Stimulated activated naive CD4-positive, alpha-beta T cell treated with Interleukin-2 at 50 U/mL for 16 hours (primary cell): ENCODE measurements around the gene PLA2G4E.

ENCODE experiments used
- DNase-seq: peaks from one replicate; lab custom pipeline; 2025; lab: John Stamatoyannopoulos, UW

PLA2G4E gene

DNA sequence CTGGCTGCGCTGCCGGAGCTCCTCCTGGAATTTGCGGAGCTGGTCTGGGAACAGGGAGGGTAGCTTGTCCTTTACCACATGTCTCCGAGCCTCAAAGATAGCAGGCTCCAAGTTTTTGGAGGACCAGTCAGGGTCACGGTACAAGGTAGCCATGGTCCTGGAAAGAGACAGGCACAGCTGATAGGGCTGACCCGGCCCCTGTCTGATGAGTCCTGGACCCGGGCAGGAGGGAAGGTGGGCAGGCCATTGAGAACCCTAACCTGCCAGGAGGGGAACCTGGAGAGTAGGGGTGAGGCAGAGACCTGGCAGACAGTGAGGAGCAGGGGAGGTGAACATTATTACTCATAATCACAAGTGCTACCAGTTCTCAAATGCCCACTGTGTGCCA, 28.0 kb downstream of the PLA2G4E start:
- no peak for DNase-seq

DNA sequence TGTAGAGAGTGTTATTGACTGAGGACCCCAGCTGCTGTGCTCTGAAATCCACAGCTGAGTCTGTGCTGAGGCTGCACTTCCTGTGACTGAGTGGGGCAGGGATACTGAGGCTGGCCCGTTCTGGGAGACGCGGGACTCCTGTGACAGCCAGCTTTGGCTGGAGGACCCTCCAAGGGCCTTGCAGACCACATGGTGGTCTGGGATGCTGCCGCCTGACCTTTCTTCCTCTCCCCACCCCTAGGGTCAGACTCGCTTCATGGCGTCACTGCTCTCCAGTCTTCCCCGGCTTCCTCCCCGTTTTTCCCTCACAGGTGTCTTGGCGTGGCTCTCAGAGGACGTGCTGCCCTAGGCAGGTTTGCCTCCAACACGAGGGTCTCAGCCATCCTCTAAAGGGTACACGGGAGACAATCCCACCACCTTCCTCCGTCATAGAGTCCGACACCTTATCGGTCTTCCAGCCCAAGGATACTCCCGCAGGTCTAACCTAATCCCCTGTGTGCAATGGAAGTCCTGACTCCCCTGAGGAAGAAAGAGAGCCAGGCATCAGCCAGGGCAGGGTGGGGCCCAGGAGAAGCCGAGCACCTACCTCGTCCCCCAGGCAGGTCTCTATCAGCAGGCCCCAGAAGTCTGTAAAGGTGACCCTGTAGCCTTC, 28.6 kb downstream of the PLA2G4E start:
- no peak for DNase-seq

DNA sequence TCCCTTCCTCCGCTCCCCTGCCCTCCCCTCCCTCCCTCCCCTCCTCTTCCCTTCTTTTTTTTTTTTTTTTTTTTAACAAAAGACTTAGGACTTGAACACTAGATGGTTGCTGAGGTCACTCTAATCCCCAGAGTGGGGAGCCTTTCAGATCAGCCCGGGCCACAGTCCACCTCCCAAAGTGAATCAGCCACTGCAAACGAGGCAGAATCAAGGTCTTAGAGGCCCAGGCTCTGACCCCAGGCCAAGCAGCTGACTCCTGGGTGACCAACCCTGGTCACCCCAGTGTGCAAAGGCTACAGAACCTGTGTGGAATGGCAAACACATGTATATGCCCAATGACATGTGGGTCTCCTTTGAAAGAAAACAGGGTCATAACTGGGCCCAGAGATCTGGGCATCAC, 30.2 kb downstream of the PLA2G4E start:
- no peak for DNase-seq

DNA sequence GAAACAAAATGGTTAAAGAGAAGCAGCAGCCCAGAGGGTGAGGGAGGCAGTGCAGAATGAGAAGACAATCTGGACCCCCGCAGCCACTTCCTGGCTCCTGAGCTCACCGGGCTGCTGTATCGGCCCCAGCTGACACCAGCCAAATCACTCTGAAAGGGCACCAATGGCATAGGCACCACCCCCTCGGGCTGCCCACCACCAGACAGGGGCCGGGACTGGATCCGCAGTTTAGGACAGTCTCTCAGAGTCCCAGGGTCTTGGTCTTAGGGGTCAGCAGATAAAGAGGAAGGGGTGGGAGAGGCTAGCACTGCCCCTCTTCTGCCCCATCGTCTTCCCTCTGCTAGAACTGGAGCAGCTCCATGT, 30.6 kb downstream of the PLA2G4E start:
- DNase-seq: no peak

DNA sequence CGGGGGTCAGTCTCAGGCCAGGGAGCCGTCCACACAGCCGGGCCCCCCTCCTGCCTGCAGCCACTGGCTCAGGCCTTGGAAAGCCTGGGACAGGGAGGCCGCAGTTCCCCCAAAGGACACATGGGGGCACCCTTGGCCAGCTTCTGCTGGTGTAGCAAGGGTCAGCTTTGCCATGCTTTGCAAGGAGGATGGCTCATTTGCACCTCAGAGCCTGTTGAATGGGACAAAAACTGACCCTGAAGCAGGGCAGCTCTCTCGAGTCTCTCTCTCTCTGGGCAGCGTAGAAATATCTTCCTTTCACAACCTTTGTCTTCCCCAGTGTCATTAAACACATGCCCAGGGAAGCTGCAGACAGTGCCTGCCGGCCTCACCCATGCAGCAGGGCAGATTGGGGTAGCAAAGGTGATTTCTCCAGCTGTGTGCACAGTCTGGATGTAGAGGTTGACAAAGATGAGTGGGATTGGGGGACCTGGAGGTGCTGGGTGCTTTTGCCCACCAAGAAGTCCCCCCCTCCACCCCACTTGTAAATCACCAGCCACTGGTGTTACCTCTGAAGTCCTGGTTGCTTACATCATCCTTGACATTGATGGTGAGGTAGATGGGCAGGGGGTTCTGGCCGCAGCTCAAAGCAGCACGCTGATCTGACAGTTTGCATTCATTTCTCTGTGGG, 31.1 kb downstream of the PLA2G4E start:
- DNase-seq: peak; percentile 73

DNA sequence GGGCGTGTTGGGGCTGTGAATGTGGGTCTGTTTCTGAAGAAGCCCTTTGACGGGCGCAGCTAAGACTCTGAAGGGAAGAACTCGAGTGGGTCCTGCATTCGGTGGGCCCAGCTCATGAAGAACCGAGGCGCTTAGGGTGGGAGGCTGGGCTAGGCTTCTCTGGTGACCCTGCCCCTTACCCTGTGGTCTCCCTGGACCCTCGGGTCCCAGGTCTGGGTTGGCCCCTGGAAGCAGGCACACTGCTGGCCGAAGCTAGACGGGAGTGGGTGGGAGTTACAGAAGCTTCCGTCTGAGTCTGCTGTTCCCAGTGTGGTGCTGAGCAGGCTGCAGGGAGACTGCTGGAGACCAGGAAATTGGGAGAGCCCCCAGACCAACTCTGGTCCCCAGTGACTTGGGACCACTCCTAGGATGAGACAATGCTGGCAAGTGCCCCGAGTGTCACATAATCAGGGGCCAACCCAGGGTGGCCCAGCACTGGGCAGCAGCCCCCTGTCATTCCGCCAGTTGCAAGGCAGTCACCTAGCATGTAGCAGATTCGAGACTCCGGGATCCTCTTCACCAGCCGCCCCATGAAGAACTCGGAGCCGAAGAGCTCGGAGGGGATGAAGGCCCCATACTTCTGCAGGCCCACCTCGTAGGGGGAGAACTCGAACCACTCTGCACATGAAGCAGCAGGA, 31.8 kb downstream of the PLA2G4E start:
- DNase-seq: no peak

DNA sequence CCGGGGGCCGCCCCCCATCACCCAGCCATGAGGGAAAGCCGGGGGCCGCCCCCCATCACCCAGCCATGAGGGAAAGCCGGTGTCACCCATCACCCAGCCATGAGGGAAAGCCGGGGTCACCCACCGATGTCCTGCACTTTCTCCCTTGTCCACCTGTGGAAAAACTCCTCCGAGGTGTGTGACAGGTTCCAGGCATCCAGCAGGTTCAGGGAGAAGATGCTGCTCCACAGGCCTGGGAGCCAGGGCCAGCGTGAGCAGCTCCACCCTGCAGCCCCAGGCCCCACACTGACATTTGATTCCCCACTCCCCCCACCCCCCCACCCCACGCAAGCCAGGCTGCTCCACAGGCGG, 32.9 kb downstream of the PLA2G4E start:
- no peak for DNase-seq

DNA sequence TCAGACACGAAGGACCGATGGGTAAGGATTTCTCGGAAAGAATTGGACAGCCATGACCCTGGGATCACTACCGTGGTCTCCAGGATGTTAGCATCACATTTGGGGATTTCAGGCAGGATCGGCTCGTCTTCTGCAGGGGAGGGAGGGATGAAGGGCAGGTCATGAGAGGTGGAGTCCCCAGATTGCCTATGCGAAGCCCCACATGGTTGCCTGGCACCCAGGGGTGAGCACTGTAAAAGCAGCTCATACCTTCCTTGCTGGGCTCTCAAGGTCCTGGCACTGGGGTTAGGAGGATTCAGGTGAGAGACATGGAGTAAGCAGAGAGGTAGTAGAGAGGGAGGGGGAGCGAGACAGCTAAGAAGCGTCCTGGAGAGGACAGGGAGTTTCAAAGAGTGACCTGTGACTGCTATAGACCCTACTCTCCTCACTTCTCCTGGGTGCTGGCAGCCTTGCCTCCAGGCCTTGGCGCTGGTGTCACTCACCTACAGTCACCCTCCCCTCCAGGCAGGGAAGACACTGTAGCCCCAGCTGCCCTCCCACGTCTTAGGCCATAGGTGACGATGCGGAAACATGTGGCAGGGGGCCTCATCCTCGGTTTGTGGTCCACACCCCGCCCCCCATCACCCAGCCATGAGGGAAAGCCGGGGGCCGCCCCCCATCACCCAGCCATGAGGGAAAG, 33.5 kb downstream of the PLA2G4E start:
- DNase-seq: no peak

DNA sequence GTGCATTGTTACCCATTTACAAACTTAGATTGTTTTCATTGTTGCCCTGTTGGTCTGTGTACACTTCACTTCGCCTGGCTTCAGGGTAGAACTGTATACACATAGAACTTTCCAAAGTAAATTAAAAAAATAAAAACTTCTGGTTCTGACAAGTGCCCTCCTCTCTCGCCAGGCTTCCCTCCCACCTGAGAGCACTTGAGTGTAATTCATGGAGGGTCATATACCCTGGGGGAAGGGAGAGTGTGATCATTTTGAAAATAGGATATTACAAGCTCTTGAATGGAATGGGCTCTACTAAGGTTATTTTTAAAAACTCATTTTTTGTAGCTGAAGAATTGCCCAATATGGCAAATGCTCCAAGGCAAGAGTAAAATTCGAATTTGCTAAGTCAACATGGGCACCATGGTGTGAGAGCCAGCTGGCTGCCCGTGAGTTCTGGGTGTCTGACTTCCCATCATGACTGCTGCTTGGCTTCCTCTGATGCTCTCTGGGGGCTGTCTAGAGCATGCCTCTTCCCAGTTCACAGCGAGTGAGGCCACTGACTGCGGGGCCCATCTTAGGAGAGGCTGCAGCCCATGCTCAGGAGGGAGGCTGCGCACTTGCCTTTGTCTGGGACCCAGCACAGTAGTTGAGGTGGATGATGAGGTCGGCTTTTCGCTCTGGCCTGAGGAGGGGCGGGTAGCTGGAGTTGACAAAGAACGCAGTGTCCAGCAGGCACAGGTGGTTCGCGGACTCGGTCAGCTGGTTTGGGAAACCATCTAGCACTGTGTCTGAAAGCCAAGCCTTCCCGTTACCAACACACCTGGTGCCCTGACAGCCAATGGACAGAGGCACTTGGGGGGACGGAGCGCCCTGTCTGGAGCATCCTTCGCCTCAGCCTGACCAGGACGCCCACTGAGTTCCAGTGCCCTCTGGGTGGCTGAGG, 35.3 kb downstream of the PLA2G4E start:
- no peak for DNase-seq

DNA sequence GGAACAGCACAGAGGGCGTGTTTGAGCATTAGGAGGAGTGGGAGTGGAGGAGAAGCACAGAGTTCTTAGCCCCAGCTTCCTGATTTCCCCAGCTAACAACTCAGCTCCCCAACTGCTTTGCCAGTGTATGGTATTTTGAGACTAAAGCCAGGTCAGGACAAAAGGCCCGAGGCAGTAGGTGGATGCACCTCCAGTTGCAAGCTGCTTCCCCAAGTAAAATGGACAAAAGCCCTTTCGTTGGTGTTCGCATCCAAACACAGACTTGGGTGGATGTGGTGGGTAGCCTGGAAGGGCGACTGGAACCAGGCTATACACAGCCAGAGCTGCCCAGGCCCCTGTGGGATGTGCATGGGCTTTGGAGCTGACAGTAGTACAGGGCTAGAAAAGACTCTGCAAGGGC, 36.2 kb downstream of the PLA2G4E start:
- DNase-seq: no peak

DNA sequence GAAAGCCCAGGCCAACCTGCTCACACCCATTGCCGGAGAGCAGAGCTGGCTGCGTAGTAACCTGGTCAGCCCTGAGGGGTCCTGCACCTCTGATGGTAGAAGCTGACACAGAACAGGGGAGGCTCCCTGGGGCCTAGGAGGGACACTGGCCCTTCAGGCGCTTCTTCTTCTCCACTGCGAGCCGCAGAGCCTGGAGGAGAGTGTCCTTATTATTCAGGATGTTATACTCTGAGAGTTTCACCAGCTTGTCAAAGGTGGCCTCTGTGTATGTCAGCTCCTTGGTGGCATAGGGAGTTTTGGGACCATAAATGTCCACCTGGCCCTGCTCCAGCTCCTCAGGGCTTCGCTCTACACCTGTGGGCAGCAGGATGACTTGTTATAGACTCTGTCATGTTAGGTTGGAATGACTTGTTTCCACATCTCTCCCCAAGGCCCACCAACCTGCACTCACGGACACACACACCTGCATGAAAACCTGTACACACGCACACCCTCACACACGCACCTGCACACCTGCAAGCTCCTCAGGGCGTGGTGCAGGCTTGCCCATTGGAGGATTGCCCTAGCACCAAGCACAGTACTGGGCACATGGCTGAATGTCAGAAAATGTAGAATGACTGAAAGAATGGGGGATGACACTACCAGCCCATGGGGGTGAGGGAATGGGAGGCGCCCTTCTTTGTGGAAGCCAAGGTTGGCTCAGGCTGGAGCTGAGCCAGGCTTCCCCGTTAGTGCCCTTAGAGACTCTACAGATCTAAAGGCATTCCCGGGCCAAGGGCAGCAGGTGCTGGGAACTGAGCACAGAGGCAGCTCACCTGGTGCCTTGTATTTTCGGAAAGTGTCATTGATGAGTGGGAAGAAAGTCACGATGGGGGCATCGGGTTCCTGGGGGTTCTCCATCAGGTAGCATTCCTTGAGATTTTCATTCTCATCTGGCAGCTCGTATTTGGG, 36.9 kb downstream of the PLA2G4E start:
- no peak for DNase-seq

DNA sequence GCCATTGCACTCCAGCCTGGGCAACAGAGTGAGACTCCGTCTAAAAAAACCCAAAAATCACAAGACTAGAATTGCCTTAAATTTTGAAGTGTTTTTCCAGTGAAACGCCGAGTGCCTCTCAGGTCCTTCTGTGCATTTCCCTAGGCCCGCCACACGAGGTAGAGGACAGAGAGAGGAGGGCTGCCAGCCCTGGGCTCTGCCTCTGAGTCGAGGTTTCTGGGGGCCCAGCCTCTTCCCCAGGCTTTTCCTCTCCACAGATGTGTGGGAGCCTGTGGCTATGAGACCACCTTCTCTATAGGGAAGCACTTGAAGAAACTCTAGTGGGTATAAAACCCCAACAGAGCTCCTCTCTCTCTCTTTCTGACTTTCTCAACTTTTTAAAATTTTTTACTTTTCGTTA, 37.6 kb downstream of the PLA2G4E start:
- no peak for DNase-seq

DNA sequence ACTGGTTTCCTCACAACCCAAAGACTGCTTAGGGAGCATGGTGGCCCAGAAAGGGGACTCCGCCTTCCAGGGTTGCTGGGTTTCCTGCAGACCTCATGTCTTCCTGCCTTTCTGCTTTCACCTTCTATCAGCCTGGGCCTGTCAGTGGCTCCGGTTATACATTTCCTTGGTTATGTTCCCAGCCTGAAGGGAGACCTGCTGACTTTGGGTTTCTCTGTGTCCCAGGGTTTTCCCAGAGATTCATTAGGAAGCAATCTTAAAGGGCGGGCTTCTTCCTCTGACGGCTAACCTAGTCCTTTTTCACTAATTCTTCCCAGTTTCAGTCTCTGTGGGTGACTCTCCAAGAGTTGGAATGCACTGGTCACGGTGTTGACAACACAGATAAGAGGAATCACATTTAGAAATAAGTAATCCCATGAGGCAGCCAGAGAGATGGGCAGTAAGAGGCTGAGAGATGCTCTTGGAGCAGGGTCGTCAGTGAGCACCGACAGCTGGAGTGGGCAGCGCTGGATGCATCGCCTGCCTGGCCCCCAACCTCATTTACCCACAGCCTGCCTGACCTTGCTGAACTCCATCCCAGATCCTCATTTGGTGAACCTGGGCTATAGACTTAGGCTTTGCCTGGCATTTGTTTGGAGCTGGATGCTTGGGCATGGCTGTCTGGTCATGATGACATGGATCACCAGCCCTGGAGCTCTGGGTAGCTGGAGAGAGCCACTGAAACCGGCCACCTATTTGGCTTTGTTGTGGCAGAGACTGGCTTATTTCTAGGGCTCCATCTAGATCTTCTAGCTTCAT, 38.5 kb downstream of the PLA2G4E start:
- no peak for DNase-seq

DNA sequence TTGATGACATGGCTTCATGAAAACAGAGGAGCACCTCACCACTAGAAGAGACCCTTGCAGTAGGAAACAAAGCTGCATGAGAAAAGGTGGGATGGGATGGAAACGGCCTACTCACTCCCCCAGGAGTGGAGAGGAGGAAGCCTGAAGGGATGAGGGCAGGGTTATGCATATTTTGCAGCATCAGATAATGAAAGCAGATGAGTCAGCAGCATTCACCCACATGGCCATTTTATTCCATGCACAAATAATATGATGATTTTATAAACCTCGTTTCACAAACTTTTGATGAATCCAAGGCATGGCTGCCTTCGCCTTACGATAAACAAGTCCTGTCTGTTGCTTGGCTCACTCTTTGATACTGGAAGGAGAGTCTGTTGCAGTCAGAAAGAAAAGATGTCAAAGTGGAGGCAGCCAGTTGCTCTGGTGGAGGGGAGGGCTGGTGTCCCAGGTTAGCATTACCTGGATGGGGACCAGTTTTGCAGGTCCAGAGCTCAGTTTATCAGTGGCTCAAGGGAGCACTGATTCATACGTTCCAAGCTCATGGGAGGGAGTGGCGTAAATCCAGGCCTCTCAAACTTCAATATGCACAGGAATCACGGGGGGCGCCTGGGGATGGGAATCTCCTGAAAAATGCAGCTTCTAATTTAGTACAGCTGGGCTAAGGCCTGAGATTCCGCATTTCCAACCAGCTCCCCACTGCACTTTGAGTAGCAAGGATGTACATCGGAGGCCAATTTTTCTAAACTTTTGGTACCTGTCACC, 39.3 kb downstream of the PLA2G4E start:
- no peak for DNase-seq

DNA sequence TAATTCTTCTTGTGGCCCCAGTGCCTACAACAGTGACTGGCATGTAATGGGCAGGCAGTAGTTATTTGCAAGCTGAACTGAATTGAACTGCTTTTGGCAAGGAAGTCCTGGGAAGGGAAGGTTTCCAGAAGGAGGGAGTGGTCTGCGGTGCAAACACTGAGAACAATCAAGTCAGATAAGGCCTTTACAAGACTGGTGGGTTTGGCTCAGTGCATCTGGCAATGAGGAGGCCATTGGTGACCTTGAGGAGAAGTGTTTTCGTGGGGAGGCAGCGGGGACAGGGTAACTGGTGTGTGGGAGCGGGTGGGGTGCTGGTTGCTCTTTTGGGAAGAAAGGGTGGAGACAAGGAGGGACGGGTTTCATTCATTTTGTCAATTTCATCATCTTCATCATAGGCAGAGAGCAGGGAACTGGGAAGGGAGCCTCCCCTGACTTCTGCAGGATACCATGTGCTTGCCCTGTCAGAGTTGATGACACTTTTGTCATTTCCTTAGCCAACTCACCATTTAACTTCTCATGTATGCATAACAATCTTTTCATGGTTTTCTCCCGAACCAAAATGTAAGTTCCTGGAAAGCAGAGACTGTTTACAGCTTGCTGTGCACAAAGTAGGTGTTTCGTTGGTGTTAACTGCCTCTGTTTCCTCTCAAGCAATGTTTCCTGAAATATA, 40.1 kb downstream of the PLA2G4E start:
- no peak for DNase-seq

DNA sequence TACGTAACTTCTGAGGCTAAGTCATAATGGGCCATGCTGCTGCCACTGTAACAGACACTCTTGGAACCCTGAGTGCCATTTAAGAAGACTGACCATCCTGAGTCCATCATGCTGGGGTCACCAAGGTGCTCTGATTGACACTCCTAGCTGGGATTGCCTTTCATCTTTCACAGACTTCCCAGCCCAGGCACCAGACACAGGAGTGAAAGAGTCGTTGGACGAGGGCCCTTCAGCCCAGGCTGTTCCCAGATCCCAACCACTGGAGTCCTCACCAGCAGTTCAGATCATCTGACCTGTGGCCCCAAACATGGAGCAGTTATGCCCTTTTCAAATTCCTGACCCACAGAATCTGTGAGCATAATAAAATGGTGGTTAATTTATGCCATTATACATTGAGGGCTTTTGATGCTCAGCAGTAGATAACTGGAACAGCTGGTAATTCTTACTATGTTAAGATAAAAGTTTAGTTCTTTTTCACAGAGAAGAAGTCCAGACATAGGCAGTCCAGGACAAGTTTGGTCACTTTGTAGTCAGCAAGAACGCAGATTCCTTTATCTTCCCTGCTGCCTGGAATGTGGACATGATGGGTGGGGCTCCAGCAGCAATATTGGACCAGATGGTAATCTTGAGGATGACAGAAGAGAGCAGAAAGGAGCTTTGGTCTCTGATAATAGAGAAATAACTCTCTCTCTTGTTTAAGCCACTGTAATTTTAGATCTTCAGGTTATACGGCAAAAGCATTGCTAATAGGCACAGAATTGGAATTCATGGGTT, 41.2 kb downstream of the PLA2G4E start:
- DNase-seq: no peak

DNA sequence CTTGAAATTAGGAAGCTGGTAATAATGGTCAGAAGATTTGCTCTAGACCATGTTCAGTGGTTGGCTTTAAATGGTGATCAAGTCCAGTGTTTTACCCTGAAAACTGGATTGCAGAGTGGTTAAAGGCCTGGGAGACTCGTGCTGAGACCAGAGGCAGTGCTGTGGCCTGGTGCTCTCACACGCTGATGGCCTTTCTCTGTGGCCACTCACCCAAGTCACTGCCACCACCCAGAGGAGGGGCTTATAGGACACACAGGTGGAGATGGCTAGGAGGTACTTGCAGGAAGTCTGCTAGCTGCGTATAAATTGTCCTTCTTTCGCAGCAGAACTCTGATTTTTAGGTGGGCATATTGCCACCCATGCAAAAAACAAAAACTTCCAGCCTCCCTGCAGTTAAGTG, 42.3 kb downstream of the PLA2G4E start:
- DNase-seq: no peak
